ENCODE results near the gene ANKLE1. TPM values are rescaled to one million over a fixed set of nuclear protein-coding genes. Genes with fewer than 3 reads are reported as not detected.

The ANKLE1 gene
- total RNA-seq, 1 experiment from 2014 or later: 9.1 TPM

GRCh38 chr19:17325133-17325532 is 43.4 kb downstream of the ANKLE1 start:
- ATAC-seq: no peak
- Mint-ChIP-seq H3K36me3 (peaks cover 15% of the 10 kb centered on the region), H3K4me1 (peaks cover 16% of the 10 kb centered on the region), H3K27ac (no peak overlapping the region), H3K4me3 (no peak overlapping the region), H3K27me3 (ENCODE audit: low read depth) (peaks cover 2% of the 10 kb centered on the region; the same call in 1 of the 2 replicates), H3K9me3 (no peaks in the 10 kb centered on the region)
- DNase-seq (ENCODE audit: low spot score): no peak
- TF ChIP-seq ZNF232 (CRISPR knock-in tag; IDR thresholded peaks at IDR 0.05): no peak
- no peak for TF ChIP-seq EMX1 (CRISPR knock-in tag; IDR thresholded peaks at IDR 0.05)
- TF ChIP-seq ZNF219 (CRISPR knock-in tag; IDR thresholded peaks at IDR 0.05; ENCODE audit: borderline replicate concordance): no peak
- TF ChIP-seq ZNF121 (CRISPR knock-in tag; IDR thresholded peaks at IDR 0.05): no peak
- TF ChIP-seq, protein P1, sequence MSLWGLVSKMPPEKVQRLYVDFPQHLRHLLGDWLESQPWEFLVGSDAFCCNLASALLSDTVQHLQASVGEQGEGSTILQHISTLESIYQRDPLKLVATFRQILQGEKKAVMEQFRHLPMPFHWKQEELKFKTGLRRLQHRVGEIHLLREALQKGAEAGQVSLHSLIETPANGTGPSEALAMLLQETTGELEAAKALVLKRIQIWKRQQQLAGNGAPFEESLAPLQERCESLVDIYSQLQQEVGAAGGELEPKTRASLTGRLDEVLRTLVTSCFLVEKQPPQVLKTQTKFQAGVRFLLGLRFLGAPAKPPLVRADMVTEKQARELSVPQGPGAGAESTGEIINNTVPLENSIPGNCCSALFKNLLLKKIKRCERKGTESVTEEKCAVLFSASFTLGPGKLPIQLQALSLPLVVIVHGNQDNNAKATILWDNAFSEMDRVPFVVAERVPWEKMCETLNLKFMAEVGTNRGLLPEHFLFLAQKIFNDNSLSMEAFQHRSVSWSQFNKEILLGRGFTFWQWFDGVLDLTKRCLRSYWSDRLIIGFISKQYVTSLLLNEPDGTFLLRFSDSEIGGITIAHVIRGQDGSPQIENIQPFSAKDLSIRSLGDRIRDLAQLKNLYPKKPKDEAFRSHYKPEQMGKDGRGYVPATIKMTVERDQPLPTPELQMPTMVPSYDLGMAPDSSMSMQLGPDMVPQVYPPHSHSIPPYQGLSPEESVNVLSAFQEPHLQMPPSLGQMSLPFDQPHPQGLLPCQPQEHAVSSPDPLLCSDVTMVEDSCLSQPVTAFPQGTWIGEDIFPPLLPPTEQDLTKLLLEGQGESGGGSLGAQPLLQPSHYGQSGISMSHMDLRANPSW (CRISPR knock-in tag; conservative IDR thresholded peaks at IDR 0.05; ENCODE audit: low read depth): no peak
- TF ChIP-seq ZNF671 (CRISPR knock-in tag; IDR thresholded peaks at IDR 0.05): no peak
- TF ChIP-seq SOX15 (CRISPR knock-in tag; IDR thresholded peaks at IDR 0.05): no peak
- no peak for TF ChIP-seq SMAD4 (CRISPR knock-in tag; IDR thresholded peaks at IDR 0.05)
- TF ChIP-seq, protein P2, sequence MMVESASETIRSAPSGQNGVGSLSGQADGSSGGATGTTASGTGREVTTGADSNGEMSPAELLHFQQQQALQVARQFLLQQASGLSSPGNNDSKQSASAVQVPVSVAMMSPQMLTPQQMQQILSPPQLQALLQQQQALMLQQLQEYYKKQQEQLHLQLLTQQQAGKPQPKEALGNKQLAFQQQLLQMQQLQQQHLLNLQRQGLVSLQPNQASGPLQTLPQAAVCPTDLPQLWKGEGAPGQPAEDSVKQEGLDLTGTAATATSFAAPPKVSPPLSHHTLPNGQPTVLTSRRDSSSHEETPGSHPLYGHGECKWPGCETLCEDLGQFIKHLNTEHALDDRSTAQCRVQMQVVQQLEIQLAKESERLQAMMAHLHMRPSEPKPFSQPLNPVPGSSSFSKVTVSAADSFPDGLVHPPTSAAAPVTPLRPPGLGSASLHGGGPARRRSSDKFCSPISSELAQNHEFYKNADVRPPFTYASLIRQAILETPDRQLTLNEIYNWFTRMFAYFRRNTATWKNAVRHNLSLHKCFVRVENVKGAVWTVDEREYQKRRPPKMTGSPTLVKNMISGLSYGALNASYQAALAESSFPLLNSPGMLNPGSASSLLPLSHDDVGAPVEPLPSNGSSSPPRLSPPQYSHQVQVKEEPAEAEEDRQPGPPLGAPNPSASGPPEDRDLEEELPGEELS (CRISPR knock-in tag; IDR thresholded peaks at IDR 0.05): no peak
- TF ChIP-seq, protein P3, sequence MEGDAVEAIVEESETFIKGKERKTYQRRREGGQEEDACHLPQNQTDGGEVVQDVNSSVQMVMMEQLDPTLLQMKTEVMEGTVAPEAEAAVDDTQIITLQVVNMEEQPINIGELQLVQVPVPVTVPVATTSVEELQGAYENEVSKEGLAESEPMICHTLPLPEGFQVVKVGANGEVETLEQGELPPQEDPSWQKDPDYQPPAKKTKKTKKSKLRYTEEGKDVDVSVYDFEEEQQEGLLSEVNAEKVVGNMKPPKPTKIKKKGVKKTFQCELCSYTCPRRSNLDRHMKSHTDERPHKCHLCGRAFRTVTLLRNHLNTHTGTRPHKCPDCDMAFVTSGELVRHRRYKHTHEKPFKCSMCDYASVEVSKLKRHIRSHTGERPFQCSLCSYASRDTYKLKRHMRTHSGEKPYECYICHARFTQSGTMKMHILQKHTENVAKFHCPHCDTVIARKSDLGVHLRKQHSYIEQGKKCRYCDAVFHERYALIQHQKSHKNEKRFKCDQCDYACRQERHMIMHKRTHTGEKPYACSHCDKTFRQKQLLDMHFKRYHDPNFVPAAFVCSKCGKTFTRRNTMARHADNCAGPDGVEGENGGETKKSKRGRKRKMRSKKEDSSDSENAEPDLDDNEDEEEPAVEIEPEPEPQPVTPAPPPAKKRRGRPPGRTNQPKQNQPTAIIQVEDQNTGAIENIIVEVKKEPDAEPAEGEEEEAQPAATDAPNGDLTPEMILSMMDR (IDR thresholded peaks at IDR 0.05): no peak
- no peak for TF ChIP-seq PRDM15 (CRISPR knock-in tag; IDR thresholded peaks at IDR 0.05)
- no peak for TF ChIP-seq NFE2L1 (CRISPR knock-in tag; IDR thresholded peaks at IDR 0.05)
- TF ChIP-seq E2F1 (CRISPR knock-in tag; IDR thresholded peaks at IDR 0.05): no peak
- TF ChIP-seq ATF2 (CRISPR knock-in tag; IDR thresholded peaks at IDR 0.05; ENCODE audit: borderline replicate concordance, low read depth): no peak
- no peak for TF ChIP-seq AR (CRISPR knock-in tag; IDR thresholded peaks at IDR 0.05)
- no peak for TF ChIP-seq ESRRA (CRISPR knock-in tag; IDR thresholded peaks at IDR 0.05; ENCODE audit: borderline replicate concordance)
- TF ChIP-seq SMAD3 (CRISPR knock-in tag; IDR thresholded peaks at IDR 0.05; ENCODE audit: borderline replicate concordance): no peak
- CTCF ChIA-PET: interaction anchor here (1.0 kb wide), 1 partner anchor 67 kb away, joined by 3 read pairs; no protein-coding TSS in a partner anchor
- POLR2A ChIA-PET: no interaction called here

All from WTC11 (cell line).